Spleen (tissue), 13 donors: ENCODE results near the gene SPATA6L. TPM values are rescaled to one million over a fixed set of nuclear protein-coding genes. Genes with fewer than 3 reads are reported as not detected.

Experiments
- DNase-seq: peaks from one replicate; pipeline ENCODE4 v3.0.0-alpha.2; 2020
- H3K27ac ChIP-seq, 8 donors: fragments of 200-600 bp; sonication (generic) in 7 of 8; 1 replicate in 4 of 8; 2 replicates in 4 of 8; pipeline versions ENCODE4 v1.5.0 to v1.8.0; 2016 to 2021; ENCODE audit warnings: inconsistent platforms in 4 of 8, mild to moderate bottlenecking in 4 of 8, moderate library complexity in 1 of 8
- H3K27me3 ChIP-seq, 7 donors: fragments of 200-600 bp; sonication (generic) in 6 of 7; replicated peaks in 1 of 7; 1 replicate in 4 of 7; 2 replicates in 3 of 7; pipeline versions ENCODE4 v1.5.0 to v1.8.0; 2016 to 2021; ENCODE audit warnings: inconsistent platforms in 3 of 7, mild to moderate bottlenecking in 1 of 7
- H3K36me3 ChIP-seq, 6 donors: fragments of 200-600 bp; sonication (generic) in 5 of 6; 1 replicate in 4 of 6; 2 replicates in 2 of 6; pipeline versions ENCODE4 v1.5.0 to v1.8.0; 2016 to 2021; ENCODE audit warnings: inconsistent platforms in 2 of 6
- H3K4me1 ChIP-seq, 6 donors: fragments of 200-600 bp; sonication (generic) in 5 of 6; 1 replicate in 3 of 6; 2 replicates in 3 of 6; pipeline versions ENCODE4 v1.5.0 to v1.8.0; 2016 to 2021; ENCODE audit warnings: inconsistent platforms in 3 of 6
- H3K4me3 ChIP-seq, 8 donors: fragments of 200-600 bp; sonication (generic) in 7 of 8; 1 replicate in 4 of 8; 2 replicates in 4 of 8; pipeline versions ENCODE4 v1.5.0 to v1.8.0; 2016 to 2021; ENCODE audit warnings: inconsistent platforms in 4 of 8, mild to moderate bottlenecking in 4 of 8, moderate library complexity in 2 of 8
- H3K9me3 ChIP-seq, 8 donors: fragments of 200-600 bp; sonication (generic) in 7 of 8; 1 replicate in 4 of 8; 2 replicates in 4 of 8; pipeline versions ENCODE4 v1.5.0 to v1.8.0; 2016 to 2021; ENCODE audit warnings: inconsistent platforms in 4 of 8
- CTCF ChIP-seq, 11 experiments: fragments of 200-600 bp in 7 of 11; fragments of 450-650 bp in 4 of 11; sonication (generic) in 4 of 11; IDR thresholded peaks in 8 of 11; conservative IDR thresholded peaks in 3 of 11; 1 replicate in 7 of 11; 2 replicates in 4 of 11; pipeline versions ENCODE4 v1.4.0 to v1.8.0; 2016 to 2021; ENCODE audit warnings: antibody characterized with exemption in 11 of 11, inconsistent platforms in 4 of 11, mild to moderate bottlenecking in 1 of 11
- POLR2A ChIP-seq, 3 donors: fragments of 450-650 bp; IDR thresholded peaks; one replicate each; pipeline ENCODE4 v1.5.1; 2017; ENCODE audit warnings: antibody characterized with exemption in 3 of 3, mild to moderate bottlenecking in 1 of 3
- POLR2AphosphoS5 ChIP-seq, 3 donors: sonication (generic); formaldehyde crosslinking; IDR thresholded peaks; one replicate each; pipeline ENCODE4 v1.5.1; 2017; ENCODE audit warnings: antibody characterized with exemption in 3 of 3
- WGBS, 5 donors: extraction: QIAGEN DNeasy Blood & Tissue Kit in 3 of 5; methylation state at CpG; one replicate each; pipeline versions ENCODE4 v1.1.5 to v1.1.7; 2013 to 2018; 5-methylcytosine and 5-hydroxymethylcytosine counted together
- intact Hi-C: fragments of 100-400 bp; cut with DNase I; formaldehyde crosslinking; loops from one replicate; pipeline ENCODE4 v1.15.0; 2023; ENCODE audit warnings: low total_unique reads
- long read RNA-seq, 2 donors: transcript quantifications; one replicate each; lab custom pipeline, GENCODE V29; 2026
- polyA plus RNA-seq, 3 donors: library from polyadenylated mRNA; stranded (reverse); fragments of 200-250 nt; gene quantifications; one replicate each; pipeline ENCODE4 v1.2.1, GENCODE V29; 2013
- total RNA-seq, 7 donors: library from RNA; depleted of rRNA in 3 of 7; stranded (reverse); fragments of >200 nt in 3 of 7; fragmentation: NEBNext Ultra II Directional in 4 of 7; extraction: Animal tissue kit (Norgen Biotek cat#: 25700) in 4 of 7; gene quantifications; one replicate each; pipeline versions ENCODE4 v1.1.0 to v1.2.1, GENCODE V29; 2016 to 2021
- donor health status: healthy with polysubstance abuse.
- donor health status: DM: no; HTN: no; CAD: no; lungs with moderate emphysema.
- donor health status: DM: no; HTN: no; CAD: no.
- donor health status: Bipolar disorder and iron deficiency.
- donor health status: healthy.
- donor health status: DM: no; HTN: no; CAD: no.
- donor health status: DM: yes; HTN: yes; CAD: no.

Gene SPATA6L
- 1 to 10 TPM in 6 of 7 donors, under 1 TPM in 1; 0.32 to 5.7 (median 1.6) TPM for total RNA-seq
- under 1 TPM; 0.35 to 0.67 (median 0.57) TPM for polyA plus RNA-seq
- long read RNA-seq, donor 1, result 0 reads
- long read RNA-seq, donor 2, result 0 reads

GRCh38 chr9:4666042-4666699, at the start of gene SPATA6L:
Gene SPATA6L (minus strand): TSS chr9:4666480. CDS start chr9:4666250, 230 bp downstream.
- H3K36me3 ChIP-seq, result no peaks in the 10 kb centered on the region
- no peak for TF ChIP-seq POLR2A (IDR thresholded peaks at IDR 0.05)
- peak in 1 of 11 experiments; percentile 14 for TF ChIP-seq CTCF (IDR thresholded peaks at IDR 0.05 in 8 of 11, conservative IDR thresholded peaks at IDR 0.05 in 3 of 11)
- peak; percentile 67 to 81 (median 80) for TF ChIP-seq POLR2AphosphoS5 (IDR thresholded peaks at IDR 0.05)
- no peaks in the 10 kb centered on the region for H3K9me3 ChIP-seq
- H3K4me1 ChIP-seq, result peaks cover 27 to 59% (median 50%) of the 10 kb centered on the region in 6 donors
- 1 to 10% (median 3%) methylated on average over 31 to 36 of the region's 36 CpGs for WGBS, 5 donors
- H3K27ac ChIP-seq, result peak within 1 kb of the TSS in 7 of 8 donors; percentile 9 to 66 (median 56)
- intact Hi-C loops, result loop anchor here (10.0 kb wide), 1 partner anchor 319 kb away; the partner anchor contains the start of gene JAK2
- H3K4me3 ChIP-seq, result peak within 1 kb of the TSS; percentile 14 to 68 (median 35)
- DNase-seq, result peak; percentile 91
- peaks cover 0 to 9% (median 0%) of the 10 kb centered on the region in 7 donors for H3K27me3 ChIP-seq

GRCh38 chr9:4714266-4715016, 48.2 kb upstream of the SPATA6L start:
- peaks cover 0 to 95% (median 55%) of the 10 kb centered on the region in 6 donors for H3K36me3 ChIP-seq
- no peaks in the 10 kb centered on the region for H3K9me3 ChIP-seq
- no peak overlapping the region for H3K4me3 ChIP-seq
- WGBS, 5 donors, result 81 to 86% (median 81%) methylated on average over 9 of the region's 9 CpGs
- no peak for TF ChIP-seq CTCF (IDR thresholded peaks at IDR 0.05 in 8 of 11, conservative IDR thresholded peaks at IDR 0.05 in 3 of 11)
- H3K27me3 ChIP-seq, result no peaks in the 10 kb centered on the region
- DNase-seq, result no peak
- no peak overlapping the region for H3K27ac ChIP-seq
- H3K4me1 ChIP-seq, result no peaks in the 10 kb centered on the region
- intact Hi-C loops, result no loop called here

- H3K4me1 ChIP-seq, result no peaks in the 10 kb centered on the region
- no peak overlapping the region for H3K27ac ChIP-seq
- 59 to 77% (median 67%) methylated on average over 7 of the region's 7 CpGs for WGBS, 5 donors
- TF ChIP-seq CTCF (IDR thresholded peaks at IDR 0.05 in 8 of 11, conservative IDR thresholded peaks at IDR 0.05 in 3 of 11) (no peak), POLR2A (IDR thresholded peaks at IDR 0.05) (no peak)
- H3K27me3 ChIP-seq, result no peaks in the 10 kb centered on the region
- H3K9me3 ChIP-seq, result no peaks in the 10 kb centered on the region
- H3K36me3 ChIP-seq, result peaks cover 0 to 95% (median 51%) of the 10 kb centered on the region in 6 donors
- H3K4me3 ChIP-seq, result no peak overlapping the region
- intact Hi-C loops, result no loop called here
- no peak for DNase-seq
These were observed 47.6 kb upstream of the SPATA6L start for GRCh38 chr9:4713849-4714248.

GRCh38 chr9:4709380-4709779, 43.1 kb upstream of the SPATA6L start:
- Histone ChIP-seq H3K27me3 (no peaks in the 10 kb centered on the region), H3K36me3 (peaks cover 0 to 90% (median 16%) of the 10 kb centered on the region in 6 donors), H3K4me1 (no peaks in the 10 kb centered on the region), H3K27ac (no peak overlapping the region), H3K9me3 (no peaks in the 10 kb centered on the region), H3K4me3 (no peak overlapping the region)
- DNase-seq, result no peak
- TF ChIP-seq CTCF (IDR thresholded peaks at IDR 0.05 in 8 of 11, conservative IDR thresholded peaks at IDR 0.05 in 3 of 11), result no peak
- no peak for TF ChIP-seq POLR2A (IDR thresholded peaks at IDR 0.05)
- TF ChIP-seq POLR2AphosphoS5 (IDR thresholded peaks at IDR 0.05), result no peak
- intact Hi-C loops, result no loop called here
